ENCODE data around the gene GNPTG.

Gene GNPTG

DNA sequence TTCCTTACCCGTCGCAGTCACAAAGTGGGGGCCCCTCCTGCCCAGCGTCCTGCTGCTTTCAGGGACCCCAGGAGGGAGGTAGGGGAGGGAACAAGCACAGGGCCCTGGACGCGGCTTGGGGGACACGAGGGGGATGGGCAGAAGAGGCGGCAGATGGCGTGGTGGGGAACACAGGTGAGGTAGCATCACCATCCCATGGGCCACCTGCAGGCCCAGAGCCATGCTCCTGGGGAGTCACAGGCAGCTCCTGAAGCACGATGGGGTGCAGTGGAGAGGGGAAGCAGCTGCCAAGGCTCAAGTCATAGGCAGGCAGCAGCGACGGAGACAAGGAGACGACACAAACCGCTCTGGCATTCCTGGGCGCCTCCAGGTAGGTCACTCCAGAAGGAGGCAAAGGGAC is 52.0 kb downstream of the GNPTG start:
- H3K36me3 ChIP-seq (ENCODE audit: low read depth) = no peaks in the 10 kb centered on the region
- no peaks in the 10 kb centered on the region for H3K27me3 ChIP-seq (ENCODE audit: insufficient read depth, poor library complexity, severe bottlenecking)
- no peak overlapping the region for H3K4me3 ChIP-seq (ENCODE audit: severe bottlenecking)
- H3K4me1 ChIP-seq (ENCODE audit: insufficient read depth, poor library complexity, severe bottlenecking) = no peaks in the 10 kb centered on the region
- peak; percentile 57 for DNase-seq (ENCODE audit: low spot score)
- TF ChIP-seq, protein P1, sequence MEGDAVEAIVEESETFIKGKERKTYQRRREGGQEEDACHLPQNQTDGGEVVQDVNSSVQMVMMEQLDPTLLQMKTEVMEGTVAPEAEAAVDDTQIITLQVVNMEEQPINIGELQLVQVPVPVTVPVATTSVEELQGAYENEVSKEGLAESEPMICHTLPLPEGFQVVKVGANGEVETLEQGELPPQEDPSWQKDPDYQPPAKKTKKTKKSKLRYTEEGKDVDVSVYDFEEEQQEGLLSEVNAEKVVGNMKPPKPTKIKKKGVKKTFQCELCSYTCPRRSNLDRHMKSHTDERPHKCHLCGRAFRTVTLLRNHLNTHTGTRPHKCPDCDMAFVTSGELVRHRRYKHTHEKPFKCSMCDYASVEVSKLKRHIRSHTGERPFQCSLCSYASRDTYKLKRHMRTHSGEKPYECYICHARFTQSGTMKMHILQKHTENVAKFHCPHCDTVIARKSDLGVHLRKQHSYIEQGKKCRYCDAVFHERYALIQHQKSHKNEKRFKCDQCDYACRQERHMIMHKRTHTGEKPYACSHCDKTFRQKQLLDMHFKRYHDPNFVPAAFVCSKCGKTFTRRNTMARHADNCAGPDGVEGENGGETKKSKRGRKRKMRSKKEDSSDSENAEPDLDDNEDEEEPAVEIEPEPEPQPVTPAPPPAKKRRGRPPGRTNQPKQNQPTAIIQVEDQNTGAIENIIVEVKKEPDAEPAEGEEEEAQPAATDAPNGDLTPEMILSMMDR (IDR thresholded peaks at IDR 0.05; ENCODE audit: poor library complexity, severe bottlenecking) = no peak
- H3K27ac ChIP-seq (ENCODE audit: poor library complexity, severe bottlenecking) = no peak overlapping the region
- no peak for ATAC-seq (ENCODE audit: low read depth)
- no peaks in the 10 kb centered on the region for H3K9me3 ChIP-seq (ENCODE audit: severe bottlenecking)

DNA sequence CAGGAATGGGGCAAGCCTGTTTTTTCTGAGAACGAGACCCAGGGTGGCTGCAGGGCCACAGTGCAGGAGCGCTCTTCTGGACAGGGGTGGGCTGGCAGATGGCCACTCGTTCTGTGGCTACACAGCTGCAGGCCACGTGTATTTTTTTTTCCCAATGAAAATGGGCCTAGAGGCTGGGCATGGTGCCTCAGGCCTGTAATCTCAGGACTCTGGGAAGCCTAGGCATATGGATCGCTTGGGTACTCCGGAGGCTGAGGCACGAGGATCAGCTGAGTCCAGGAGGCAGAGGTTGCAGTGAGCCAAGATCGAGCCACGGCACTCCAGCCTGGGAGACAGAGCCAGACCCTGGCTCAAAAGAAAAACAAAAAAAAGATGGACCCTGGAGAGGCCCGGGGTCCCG is 56.0 kb downstream of the GNPTG start:
- TF ChIP-seq, protein P1 (IDR thresholded peaks at IDR 0.05; ENCODE audit: poor library complexity, severe bottlenecking) = no peak
- no peak overlapping the region for H3K27ac ChIP-seq (ENCODE audit: poor library complexity, severe bottlenecking)
- no peaks in the 10 kb centered on the region for H3K9me3 ChIP-seq (ENCODE audit: severe bottlenecking)
- ATAC-seq (ENCODE audit: low read depth) (no peak; the same call in 2 of the 3 replicates), DNase-seq (ENCODE audit: low spot score) (no peak)
- no peaks in the 10 kb centered on the region for H3K27me3 ChIP-seq (ENCODE audit: insufficient read depth, poor library complexity, severe bottlenecking)
- H3K4me1 ChIP-seq (ENCODE audit: insufficient read depth, poor library complexity, severe bottlenecking) = no peaks in the 10 kb centered on the region
- H3K4me3 ChIP-seq (ENCODE audit: severe bottlenecking) = peak overlapping the region; percentile 31
- no peaks in the 10 kb centered on the region for H3K36me3 ChIP-seq (ENCODE audit: low read depth)

- Histone ChIP-seq H3K36me3 (ENCODE audit: low read depth) (no peaks in the 10 kb centered on the region), H3K4me1 (ENCODE audit: insufficient read depth, poor library complexity, severe bottlenecking) (no peaks in the 10 kb centered on the region), H3K4me3 (ENCODE audit: severe bottlenecking) (peak overlapping the region; percentile 31), H3K9me3 (ENCODE audit: severe bottlenecking) (no peaks in the 10 kb centered on the region), H3K27ac (ENCODE audit: poor library complexity, severe bottlenecking) (no peak overlapping the region), H3K27me3 (ENCODE audit: insufficient read depth, poor library complexity, severe bottlenecking) (no peaks in the 10 kb centered on the region)
- ATAC-seq (ENCODE audit: low read depth) (peak; percentile 91), DNase-seq (ENCODE audit: low spot score) (peak; percentile 90)
- TF ChIP-seq, protein P1 (IDR thresholded peaks at IDR 0.05; ENCODE audit: poor library complexity, severe bottlenecking) = no peak
Observed at GRCh38 chr16:1408171-1408837, 56.6 kb downstream of the GNPTG start.

DNA sequence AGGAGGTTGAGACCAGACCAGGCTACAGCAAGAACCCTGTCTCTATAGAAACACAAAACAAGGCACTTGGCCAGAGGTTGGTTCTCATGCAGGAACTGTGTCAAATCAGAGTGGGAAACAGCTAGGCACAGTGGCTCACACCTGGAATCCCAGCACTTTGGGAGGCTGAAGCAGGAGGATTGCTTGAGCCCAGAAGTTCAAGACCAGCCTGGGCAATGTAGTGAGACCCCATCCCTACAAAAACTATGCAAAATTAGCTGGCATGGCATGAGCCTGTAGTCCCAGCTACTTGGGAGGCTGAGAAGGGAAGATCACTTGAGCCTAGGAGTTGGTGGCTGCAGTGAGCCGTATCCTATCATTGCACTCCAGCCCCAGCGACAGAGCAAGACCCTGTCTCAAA is 61.1 kb downstream of the GNPTG start:
- H3K9me3 ChIP-seq (ENCODE audit: severe bottlenecking) = no peaks in the 10 kb centered on the region
- DNase-seq (ENCODE audit: low spot score) = no peak
- no peak for ATAC-seq (ENCODE audit: low read depth)
- TF ChIP-seq, protein P1 (IDR thresholded peaks at IDR 0.05; ENCODE audit: poor library complexity, severe bottlenecking) = no peak
- H3K27me3 ChIP-seq (ENCODE audit: insufficient read depth, poor library complexity, severe bottlenecking) = no peaks in the 10 kb centered on the region
- H3K27ac ChIP-seq (ENCODE audit: poor library complexity, severe bottlenecking) = no peak overlapping the region
- no peak overlapping the region for H3K4me3 ChIP-seq (ENCODE audit: severe bottlenecking)
- H3K36me3 ChIP-seq (ENCODE audit: low read depth) = no peaks in the 10 kb centered on the region
- H3K4me1 ChIP-seq (ENCODE audit: insufficient read depth, poor library complexity, severe bottlenecking) = no peaks in the 10 kb centered on the region

Data from RWPE2 (cell line).